ENCODE measurements around the gene PTGR2.

PTGR2 gene

DNA sequence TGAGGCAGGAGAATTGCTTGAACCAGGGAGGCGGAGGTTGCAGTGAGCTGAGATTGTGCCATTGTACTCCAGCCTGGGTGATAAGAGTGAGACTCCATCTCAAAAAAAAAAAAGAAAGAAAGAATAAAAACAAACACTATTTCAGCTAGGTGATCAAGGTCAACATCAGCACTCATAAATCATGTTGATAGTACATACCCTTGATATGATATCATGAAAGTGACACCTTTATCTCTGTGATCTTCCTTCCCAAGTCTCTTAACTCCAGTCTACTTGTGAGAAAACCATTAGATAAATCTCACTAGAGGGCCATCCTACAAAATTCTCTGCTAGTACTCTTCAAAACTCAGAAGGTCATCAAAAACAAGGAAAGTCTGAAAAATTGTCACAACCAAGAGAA, 44.2 kb upstream of the PTGR2 start:
- Histone ChIP-seq H3K4me1 (ENCODE audit: low read length) (no peaks in the 10 kb centered on the region), H3K9ac (ENCODE audit: low read length) (no peak overlapping the region), H4K20me1 (ENCODE audit: insufficient read depth, low read length) (no peaks in the 10 kb centered on the region), H3K27me3 (replicated peaks; ENCODE audit: insufficient read depth, low read length) (no peaks in the 10 kb centered on the region), H3K27ac (ENCODE audit: low read length) (no peak overlapping the region), H2AFZ (ENCODE audit: low read length) (no peak overlapping the region), H3K9me3 (replicated peaks; ENCODE audit: insufficient read depth, low read length) (no peaks in the 10 kb centered on the region), H3K36me3 (replicated peaks; ENCODE audit: insufficient read depth, low read length) (no peaks in the 10 kb centered on the region), H3K9me2 (replicated peaks; ENCODE audit: insufficient read depth, low read length) (no peaks in the 10 kb centered on the region), H3K79me2 (ENCODE audit: low read length) (no peaks in the 10 kb centered on the region), H3K4me2 (ENCODE audit: low read depth, low read length) (no peak overlapping the region), H3K4me3 (ENCODE audit: low read length) (no peak overlapping the region), H3F3A (ENCODE audit: insufficient read depth, low read length) (no peaks in the 10 kb centered on the region)
- TF ChIP-seq EZH2phosphoT487 (IDR thresholded peaks at IDR 0.05; ENCODE audit: low read length) (no peak), EZH2 (optimal IDR thresholded peaks at IDR 0.05; ENCODE audit: low read depth, low read length) (no peak)
- TF ChIP-seq, protein P1, sequence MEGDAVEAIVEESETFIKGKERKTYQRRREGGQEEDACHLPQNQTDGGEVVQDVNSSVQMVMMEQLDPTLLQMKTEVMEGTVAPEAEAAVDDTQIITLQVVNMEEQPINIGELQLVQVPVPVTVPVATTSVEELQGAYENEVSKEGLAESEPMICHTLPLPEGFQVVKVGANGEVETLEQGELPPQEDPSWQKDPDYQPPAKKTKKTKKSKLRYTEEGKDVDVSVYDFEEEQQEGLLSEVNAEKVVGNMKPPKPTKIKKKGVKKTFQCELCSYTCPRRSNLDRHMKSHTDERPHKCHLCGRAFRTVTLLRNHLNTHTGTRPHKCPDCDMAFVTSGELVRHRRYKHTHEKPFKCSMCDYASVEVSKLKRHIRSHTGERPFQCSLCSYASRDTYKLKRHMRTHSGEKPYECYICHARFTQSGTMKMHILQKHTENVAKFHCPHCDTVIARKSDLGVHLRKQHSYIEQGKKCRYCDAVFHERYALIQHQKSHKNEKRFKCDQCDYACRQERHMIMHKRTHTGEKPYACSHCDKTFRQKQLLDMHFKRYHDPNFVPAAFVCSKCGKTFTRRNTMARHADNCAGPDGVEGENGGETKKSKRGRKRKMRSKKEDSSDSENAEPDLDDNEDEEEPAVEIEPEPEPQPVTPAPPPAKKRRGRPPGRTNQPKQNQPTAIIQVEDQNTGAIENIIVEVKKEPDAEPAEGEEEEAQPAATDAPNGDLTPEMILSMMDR (IDR thresholded peaks at IDR 0.05; ENCODE audit: low read length) = no peak
- no peak for DNase-seq

- Histone ChIP-seq H3K4me3 (ENCODE audit: low read length) (no peak overlapping the region), H3K9ac (ENCODE audit: low read length) (no peak overlapping the region), H3K4me2 (ENCODE audit: low read depth, low read length) (no peak overlapping the region)
These were observed 42.2 kb upstream of the PTGR2 start for GRCh38 chr14:73809391-73809790.

GRCh38 chr14:73810478-73811163, 41.0 kb upstream of the PTGR2 start:
- Histone ChIP-seq H4K20me1 (ENCODE audit: insufficient read depth, low read length) (no peaks in the 10 kb centered on the region), H3K27ac (ENCODE audit: low read length) (no peak overlapping the region), H3K4me3 (ENCODE audit: low read length) (no peak overlapping the region), H3K36me3 (replicated peaks; ENCODE audit: insufficient read depth, low read length) (no peaks in the 10 kb centered on the region), H3K9me2 (replicated peaks; ENCODE audit: insufficient read depth, low read length) (no peaks in the 10 kb centered on the region), H3K79me2 (ENCODE audit: low read length) (no peaks in the 10 kb centered on the region), H3F3A (ENCODE audit: insufficient read depth, low read length) (no peaks in the 10 kb centered on the region), H3K9me3 (replicated peaks; ENCODE audit: insufficient read depth, low read length) (no peaks in the 10 kb centered on the region), H3K9ac (ENCODE audit: low read length) (no peak overlapping the region), H3K4me2 (ENCODE audit: low read depth, low read length) (no peak overlapping the region), H2AFZ (ENCODE audit: low read length) (no peak overlapping the region), H3K4me1 (ENCODE audit: low read length) (no peaks in the 10 kb centered on the region), H3K27me3 (replicated peaks; ENCODE audit: insufficient read depth, low read length) (no peaks in the 10 kb centered on the region)
- TF ChIP-seq, protein P1 (IDR thresholded peaks at IDR 0.05; ENCODE audit: low read length) = no peak
- TF ChIP-seq EZH2phosphoT487 (IDR thresholded peaks at IDR 0.05; ENCODE audit: low read length) = no peak
- TF ChIP-seq EZH2 (optimal IDR thresholded peaks at IDR 0.05; ENCODE audit: low read depth, low read length) = no peak
- DNase-seq = no peak

More at GRCh38 chr14:73809391-73809790, 42.2 kb upstream of the PTGR2 start:
- Histone ChIP-seq H2AFZ (ENCODE audit: low read length) (no peak overlapping the region), H3K4me1 (ENCODE audit: low read length) (no peaks in the 10 kb centered on the region), H3K9me3 (replicated peaks; ENCODE audit: insufficient read depth, low read length) (no peaks in the 10 kb centered on the region), H3F3A (ENCODE audit: insufficient read depth, low read length) (no peaks in the 10 kb centered on the region), H3K79me2 (ENCODE audit: low read length) (no peaks in the 10 kb centered on the region), H3K27me3 (replicated peaks; ENCODE audit: insufficient read depth, low read length) (no peaks in the 10 kb centered on the region), H3K9me2 (replicated peaks; ENCODE audit: insufficient read depth, low read length) (no peaks in the 10 kb centered on the region), H3K36me3 (replicated peaks; ENCODE audit: insufficient read depth, low read length) (no peaks in the 10 kb centered on the region), H3K27ac (ENCODE audit: low read length) (no peak overlapping the region), H4K20me1 (ENCODE audit: insufficient read depth, low read length) (no peaks in the 10 kb centered on the region)
- DNase-seq = no peak
- no peak for TF ChIP-seq EZH2 (optimal IDR thresholded peaks at IDR 0.05; ENCODE audit: low read depth, low read length)
- TF ChIP-seq EZH2phosphoT487 (IDR thresholded peaks at IDR 0.05; ENCODE audit: low read length) = no peak
- TF ChIP-seq, protein P1 (IDR thresholded peaks at IDR 0.05; ENCODE audit: low read length) = no peak
